A673 (cell line): ENCODE measurements around the gene BTG1. TPM values are rescaled to one million over a fixed set of nuclear protein-coding genes. Genes with fewer than 3 reads are reported as not detected.

Experiments used
- BruUV-seq: library from RNA; stranded (reverse); fragments of 400-500 nt; replicated peaks from 2 replicates; lab custom pipeline; 2021; lab: Mats Ljungman, UMichigan
- CTCF ChIA-PET: fragments of 300-600 bp; sonication (Branson Sonifier 250); formaldehyde crosslinking; loops from one replicate; lab custom pipeline; 2022; ENCODE audit warnings: antibody characterized with exemption; lab: Charles Lee
- POLR2A ChIA-PET: fragments of 300-600 bp; sonication (Branson Sonifier 250); formaldehyde crosslinking; loops from one replicate; lab custom pipeline; 2022; ENCODE audit warnings: antibody characterized with exemption; ENCODE audit not compliant: low non-redundant PET; lab: Charles Lee
- DNase-seq: peaks from one replicate; pipeline ENCODE4 v3.0.0-alpha.2; 2015; ENCODE audit warnings: low spot score
- H3K27ac ChIP-seq: fragments of 200-600 bp; sonication (generic); 2 replicates; pipeline ENCODE4 v1.5.1; 2016; ENCODE audit warnings: mixed run types, low read depth, mild to moderate bottlenecking, mixed read lengths, antibody characterized with exemption, low read length; ENCODE audit not compliant: poor library complexity, severe bottlenecking
- H3K27me3 ChIP-seq: fragments of 200-600 bp; sonication (generic); replicated peaks from 2 replicates; pipeline ENCODE4 v1.6.1; 2017; ENCODE audit warnings: mixed run types, low read depth, mild to moderate bottlenecking, mixed read lengths, antibody characterized with exemption, low read length; ENCODE audit not compliant: insufficient read depth, poor library complexity
- H3K36me3 ChIP-seq: fragments of 200-600 bp; sonication (generic); 2 replicates; pipeline ENCODE4 v1.6.1; 2016; ENCODE audit warnings: mixed run types, mild to moderate bottlenecking, mixed read lengths, antibody characterized with exemption, low read length; ENCODE audit not compliant: insufficient read depth, poor library complexity, severe bottlenecking
- H3K4me1 ChIP-seq: fragments of 200-600 bp; sonication (generic); 2 replicates; pipeline ENCODE4 v1.6.1; 2017; ENCODE audit warnings: mixed run types, mild to moderate bottlenecking, mixed read lengths, antibody characterized with exemption, low read length; ENCODE audit not compliant: insufficient read depth, poor library complexity, severe bottlenecking
- H3K4me3 ChIP-seq: fragments of 200-600 bp; sonication (generic); 2 replicates; pipeline ENCODE4 v1.5.1; 2016; ENCODE audit warnings: low read depth, mixed run types, mild to moderate bottlenecking, mixed read lengths, low read length; ENCODE audit not compliant: poor library complexity, severe bottlenecking
- H3K9me3 ChIP-seq: fragments of 200-600 bp; sonication (generic); 2 replicates; pipeline ENCODE4 v1.6.1; 2016; ENCODE audit warnings: mixed run types, low read depth, mild to moderate bottlenecking, mixed read lengths, antibody characterized with exemption, low read length; ENCODE audit not compliant: poor library complexity, severe bottlenecking
- CTCF ChIP-seq: fragments of 300-800, 200-600 bp; sonication (generic); conservative IDR thresholded peaks from 2 replicates; pipeline ENCODE4 v1.5.1; 2017; ENCODE audit warnings: low read depth, mild to moderate bottlenecking, antibody characterized with exemption, low read length, moderate library complexity, mixed read lengths
- EZH2 ChIP-seq: fragments of 200-600 bp; sonication (generic); IDR thresholded peaks from 2 replicates; pipeline ENCODE4 v1.6.1; 2017; ENCODE audit warnings: borderline replicate concordance, low read depth, mild to moderate bottlenecking, mixed read lengths, antibody characterized with exemption, low read length; ENCODE audit not compliant: poor library complexity, severe bottlenecking
- intact Hi-C: fragments of 100-400 bp; cut with micrococcal nuclease; formaldehyde crosslinking; loops from one replicate; pipeline ENCODE4 v1.10.0; 2022; ENCODE audit not compliant: unreplicated experiment
- total RNA-seq: library from RNA; stranded (reverse); gene quantifications from 2 replicates; pipeline ENCODE4 v1.2.3, GENCODE V29; 2021

BTG1 gene
- total RNA-seq, 1 experiment from 2014 or later, result 18.0 TPM

GRCh38 chr12:92109613-92110012 is 36.0 kb downstream of the BTG1 start:
- DNase-seq, result no peak
- no peaks in the 10 kb centered on the region for H3K27me3 ChIP-seq
- ChIA-PET POLR2A (no interaction called here), CTCF (no interaction called here)
- no peaks in the 10 kb centered on the region for H3K9me3 ChIP-seq
- intact Hi-C loops, result no loop called here
- peaks cover 37% of the 10 kb centered on the region for H3K4me1 ChIP-seq
- TF ChIP-seq EZH2 (no peak), CTCF (no peak)
- H3K4me3 ChIP-seq, result no peak overlapping the region
- H3K27ac ChIP-seq, result peak overlapping the region; percentile 39
- H3K36me3 ChIP-seq, result no peaks in the 10 kb centered on the region
- no TSS peak for BruUV-seq

- CTCF ChIA-PET, result no interaction called here
- TF ChIP-seq EZH2 (no peak), CTCF (no peak)
- H3K4me1 ChIP-seq, result peaks cover 37% of the 10 kb centered on the region
- POLR2A ChIA-PET, result no interaction called here
- H3K27me3 ChIP-seq, result no peaks in the 10 kb centered on the region
- intact Hi-C loops, result no loop called here
- H3K36me3 ChIP-seq, result no peaks in the 10 kb centered on the region
- peak; percentile 79 for DNase-seq
- BruUV-seq, result no TSS peak
- H3K27ac ChIP-seq, result no peak overlapping the region
- H3K4me3 ChIP-seq, result no peak overlapping the region
- H3K9me3 ChIP-seq, result no peaks in the 10 kb centered on the region
Measured at GRCh38 chr12:92108651-92109050, 37.0 kb downstream of the BTG1 start.

GRCh38 chr12:92107621-92108131 is 38.0 kb downstream of the BTG1 start:
- Histone ChIP-seq H3K27me3 (no peaks in the 10 kb centered on the region), H3K27ac (no peak overlapping the region), H3K4me1 (peaks cover 37% of the 10 kb centered on the region), H3K9me3 (no peaks in the 10 kb centered on the region), H3K4me3 (no peak overlapping the region), H3K36me3 (no peaks in the 10 kb centered on the region)
- DNase-seq, result no peak
- CTCF ChIA-PET, result no interaction called here
- no TSS peak for BruUV-seq
- POLR2A ChIA-PET, result no interaction called here
- no peak for TF ChIP-seq CTCF
- no peak for TF ChIP-seq EZH2
- intact Hi-C loops, result no loop called here
